Stimulated activated naive CD8-positive, alpha-beta T cell treated with anti-CD3 and anti-CD28 coated beads, Interleukin-15, amount 100 ng/mL, for 72 hours (primary cell): ENCODE measurements around the gene COL6A1.
"Not testable (repeated sequence)": the region's sequence is repeated elsewhere in the genome, so short reads cannot be mapped to it uniquely, and the experiment has no call there.

Experiments used
- ATAC-seq: fragments of 150-1000 bp; cut with Tn5 transposase; 2 replicates; pipeline ENCODE4 v1.10.0; 2021; ENCODE audit warnings: mild to moderate bottlenecking, moderate library complexity
- DNase-seq, 2 donors: peaks; one replicate each; pipeline ENCODE4 v3.0.0; 2021 to 2022
- H3K27ac Mint-ChIP-seq, 2 donors: one replicate each; pipeline ENCODE4 v1.8.0; 2022; ENCODE audit warnings: mild to moderate bottlenecking in 2 of 2, mixed read lengths in 2 of 2, moderate library complexity in 2 of 2
- H3K27me3 Mint-ChIP-seq: one replicate; pipeline ENCODE4 v1.8.0; 2022; ENCODE audit warnings: mixed read lengths
- H3K4me1 Mint-ChIP-seq: one replicate; pipeline ENCODE4 v1.8.0; 2022; ENCODE audit warnings: mild to moderate bottlenecking, mixed read lengths
- H3K4me3 Mint-ChIP-seq, 2 donors: one replicate each; pipeline ENCODE4 v1.8.0; 2022; ENCODE audit warnings: mild to moderate bottlenecking in 2 of 2, mixed read lengths in 2 of 2, moderate library complexity in 1 of 2
- H3K9me3 Mint-ChIP-seq, 2 donors: one replicate each; pipeline ENCODE4 v1.8.0; 2022; ENCODE audit warnings: mixed read lengths in 2 of 2

The COL6A1 gene

DNA sequence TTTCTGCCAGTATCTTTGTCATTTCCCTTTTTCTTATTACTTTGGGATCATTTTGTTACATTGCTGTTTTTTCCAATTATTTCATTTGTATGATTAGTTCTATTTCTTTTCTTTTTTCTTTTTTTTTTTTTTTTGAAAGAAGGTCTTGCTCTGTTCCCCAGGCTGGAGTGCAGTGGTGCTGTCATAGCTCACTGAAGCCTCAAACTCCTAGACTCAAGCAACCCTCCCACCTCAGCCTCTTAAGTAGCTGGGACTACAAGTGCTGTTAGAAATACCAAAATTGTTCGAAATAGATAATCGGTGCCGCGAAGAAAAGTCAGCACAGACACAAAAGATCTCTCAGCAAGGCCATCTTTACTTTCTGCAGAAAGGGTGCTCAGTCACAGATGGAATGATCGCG is 26.6 kb upstream of the COL6A1 start:
- H3K9me3 Mint-ChIP-seq = no peaks in the 10 kb centered on the region
- H3K27ac Mint-ChIP-seq = no peak overlapping the region
- DNase-seq (no peak), ATAC-seq (no peak)
- H3K4me1 Mint-ChIP-seq = peaks cover 4% of the 10 kb centered on the region
- peaks cover 42% of the 10 kb centered on the region for H3K27me3 Mint-ChIP-seq
- H3K4me3 Mint-ChIP-seq = no peak overlapping the region

DNA sequence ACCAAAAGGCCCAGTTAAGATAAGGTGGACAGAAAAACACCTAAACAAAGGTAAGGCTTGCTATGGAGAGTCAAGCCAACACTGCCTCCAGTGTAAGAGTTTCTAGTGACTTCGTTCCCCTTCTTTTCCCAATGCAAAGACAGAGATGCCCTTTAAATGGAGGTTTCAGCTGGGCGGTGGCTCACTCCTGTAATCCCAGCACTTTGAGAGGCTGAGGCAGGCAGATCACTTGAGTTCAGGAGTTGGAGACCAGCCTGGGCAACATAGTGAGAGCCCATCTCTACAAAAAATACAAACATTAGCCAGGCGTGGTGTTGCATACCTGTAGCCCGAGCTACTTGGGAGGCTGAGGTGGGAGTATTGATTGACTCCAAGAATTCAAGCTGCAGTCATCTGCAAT is 24.0 kb upstream of the COL6A1 start:
- ATAC-seq (no peak), DNase-seq (no peak)
- Mint-ChIP-seq H3K4me1 (peaks cover 4% of the 10 kb centered on the region), H3K27ac (no peak overlapping the region), H3K4me3 (no peak overlapping the region), H3K9me3 (peaks cover 13 to 22% of the 10 kb centered on the region in 2 donors), H3K27me3 (peaks cover 43% of the 10 kb centered on the region)

DNA sequence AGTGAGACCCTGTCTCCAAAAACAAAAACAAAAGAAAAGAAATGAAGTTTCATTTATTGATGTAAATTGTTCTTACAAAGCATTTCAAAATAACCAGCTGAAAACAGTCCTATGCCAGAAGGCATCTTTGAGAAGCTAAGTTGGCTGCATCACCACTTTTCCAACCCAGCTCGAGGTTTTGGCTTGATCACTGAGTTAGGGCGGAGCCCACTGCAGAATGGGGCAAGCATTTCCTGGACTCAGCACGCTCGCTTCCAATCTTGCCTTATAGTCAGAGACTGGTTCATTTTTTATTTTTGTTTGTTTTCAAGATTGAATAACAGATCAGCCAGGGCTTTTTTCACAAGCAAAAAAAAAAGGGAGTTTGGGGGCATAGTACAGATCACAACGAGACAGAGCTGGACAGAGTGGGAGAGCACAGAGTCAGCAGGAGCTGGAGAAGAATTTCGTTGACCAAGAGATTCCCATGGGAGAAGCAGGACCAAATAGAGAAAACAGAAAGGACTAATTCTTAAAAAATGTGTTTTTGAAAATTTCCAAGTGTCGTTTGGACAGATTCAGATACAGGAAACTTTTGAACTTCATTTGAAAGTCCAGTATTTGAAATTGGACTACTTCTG is 23.5 kb upstream of the COL6A1 start:
- H3K4me3 Mint-ChIP-seq = no peak overlapping the region
- peaks cover 49% of the 10 kb centered on the region for H3K27me3 Mint-ChIP-seq
- ATAC-seq = no peak
- H3K4me1 Mint-ChIP-seq = peaks cover 4% of the 10 kb centered on the region
- DNase-seq = no peak
- peaks cover 13 to 22% of the 10 kb centered on the region in 2 donors for H3K9me3 Mint-ChIP-seq
- no peak overlapping the region for H3K27ac Mint-ChIP-seq

DNA sequence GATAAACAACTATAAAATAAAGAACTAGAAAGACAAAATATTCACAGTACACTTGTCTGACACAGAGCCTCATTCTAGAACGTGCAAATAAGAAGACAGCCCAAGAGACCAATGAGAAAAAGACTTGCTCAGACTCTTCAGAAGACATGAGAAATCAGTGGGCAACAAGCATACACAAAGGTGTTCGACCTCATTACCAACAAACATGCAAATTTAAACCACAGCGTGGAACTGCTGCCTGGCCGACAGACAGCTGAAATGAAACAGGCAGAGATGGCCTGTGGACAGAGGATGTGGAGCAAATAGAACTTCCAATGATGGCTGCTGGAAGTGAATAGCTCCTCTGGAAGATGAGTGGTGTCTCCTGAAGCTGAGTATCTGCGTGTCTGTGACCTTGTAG is 22.4 kb upstream of the COL6A1 start:
- peak overlapping the region in 1 of 2 donors; percentile 38 for H3K27ac Mint-ChIP-seq
- peaks cover 13 to 30% of the 10 kb centered on the region in 2 donors for H3K9me3 Mint-ChIP-seq
- no peak overlapping the region for H3K4me3 Mint-ChIP-seq
- peaks cover 49% of the 10 kb centered on the region for H3K27me3 Mint-ChIP-seq
- ATAC-seq = no peak
- no peak for DNase-seq
- H3K4me1 Mint-ChIP-seq = peaks cover 4% of the 10 kb centered on the region

DNA sequence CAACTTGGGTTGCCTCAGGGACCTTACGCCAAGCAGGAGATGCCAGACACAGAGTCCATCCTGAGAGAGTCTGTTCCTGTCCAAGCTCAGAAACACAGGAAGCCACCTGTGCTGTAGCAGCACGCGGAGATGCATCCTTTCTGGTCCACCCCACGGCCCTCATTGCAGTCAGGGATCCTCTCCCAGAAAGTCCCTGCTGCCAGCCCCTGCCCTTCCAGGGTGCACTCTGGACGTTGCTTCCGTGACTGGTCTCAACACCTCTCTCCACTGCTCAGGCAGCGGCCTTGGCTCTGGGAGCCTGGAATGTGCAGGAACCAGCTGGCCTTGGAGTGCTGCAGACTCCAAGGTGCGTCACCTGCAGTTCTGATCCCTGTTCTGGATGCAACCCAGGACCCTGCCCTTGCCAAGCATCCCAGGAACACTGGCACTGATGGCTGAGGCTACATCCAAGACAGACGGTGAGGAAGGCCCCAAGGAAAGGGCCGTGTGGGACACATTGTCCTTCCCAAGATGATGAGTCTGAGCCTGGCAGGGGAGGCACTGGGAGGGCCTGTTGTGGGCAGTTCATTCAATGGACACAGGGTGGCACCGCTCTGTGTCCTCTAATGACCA is 21.7 kb upstream of the COL6A1 start:
- H3K9me3 Mint-ChIP-seq = peaks cover 13 to 33% of the 10 kb centered on the region in 2 donors
- no peak for ATAC-seq
- no peak overlapping the region for H3K4me3 Mint-ChIP-seq
- DNase-seq = no peak
- H3K27ac Mint-ChIP-seq = no peak overlapping the region
- peaks cover 4% of the 10 kb centered on the region for H3K4me1 Mint-ChIP-seq
- H3K27me3 Mint-ChIP-seq = peaks cover 49% of the 10 kb centered on the region

DNA sequence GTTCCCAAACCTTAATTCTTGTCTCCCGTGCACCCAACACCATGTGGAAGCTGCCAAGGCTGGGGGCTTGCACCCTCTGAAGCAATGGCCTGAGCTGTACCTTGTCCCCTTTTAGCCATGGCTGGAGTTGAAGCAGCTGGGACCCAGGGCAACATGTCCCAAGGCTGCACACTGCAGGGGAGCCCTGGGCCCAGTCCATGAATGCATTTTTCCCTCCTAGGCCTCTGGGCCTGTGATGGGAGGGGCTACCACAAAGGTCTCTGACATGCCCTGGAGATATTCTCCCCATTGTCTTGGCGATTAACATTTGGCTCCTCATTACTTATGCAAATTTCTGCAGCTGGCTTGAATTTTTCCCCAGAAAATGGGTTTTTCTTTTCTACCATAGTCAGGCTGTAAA is 20.2 kb upstream of the COL6A1 start:
- H3K9me3 Mint-ChIP-seq = peaks cover 13 to 42% of the 10 kb centered on the region in 2 donors
- not testable (repeated sequence) for H3K27ac Mint-ChIP-seq, H3K4me3 Mint-ChIP-seq, H3K4me1 Mint-ChIP-seq, DNase-seq, ATAC-seq
- peaks cover 49% of the 10 kb centered on the region for H3K27me3 Mint-ChIP-seq

DNA sequence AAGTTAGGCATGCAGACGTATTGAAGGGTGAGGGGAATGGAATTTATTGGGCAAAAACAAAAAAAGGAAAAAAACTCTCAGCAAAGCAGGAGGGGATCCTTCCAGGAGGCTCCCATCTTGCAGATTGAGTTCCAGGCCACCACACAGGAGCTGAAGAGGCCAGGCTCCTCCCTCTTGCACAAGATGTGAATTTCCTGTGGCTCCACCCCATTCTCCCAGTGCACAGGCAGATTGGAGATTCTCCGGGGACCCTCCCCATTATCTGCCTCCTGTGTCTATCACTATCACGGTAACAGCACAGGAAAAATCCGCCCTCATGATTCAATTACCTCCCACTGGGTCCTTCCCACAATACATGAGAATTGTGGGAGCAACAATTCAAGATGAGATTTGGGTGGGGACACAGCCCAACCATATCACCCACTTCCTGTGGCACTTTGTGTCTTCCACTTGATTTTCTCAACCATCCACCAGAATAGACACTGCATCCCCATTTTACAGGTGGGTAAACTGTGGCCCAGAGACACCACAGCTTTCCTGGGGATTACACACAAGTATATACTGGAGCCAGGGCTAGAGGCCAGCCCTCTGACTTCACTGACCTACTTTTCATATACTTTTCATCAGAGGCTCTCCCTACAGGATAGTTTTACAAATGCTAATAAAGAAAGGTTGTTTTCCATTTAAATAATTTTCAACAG is 18.9 kb upstream of the COL6A1 start:
- peaks cover 13 to 42% of the 10 kb centered on the region in 2 donors for H3K9me3 Mint-ChIP-seq
- no peak overlapping the region for H3K4me3 Mint-ChIP-seq
- H3K4me1 Mint-ChIP-seq = peaks cover 4% of the 10 kb centered on the region

DNA sequence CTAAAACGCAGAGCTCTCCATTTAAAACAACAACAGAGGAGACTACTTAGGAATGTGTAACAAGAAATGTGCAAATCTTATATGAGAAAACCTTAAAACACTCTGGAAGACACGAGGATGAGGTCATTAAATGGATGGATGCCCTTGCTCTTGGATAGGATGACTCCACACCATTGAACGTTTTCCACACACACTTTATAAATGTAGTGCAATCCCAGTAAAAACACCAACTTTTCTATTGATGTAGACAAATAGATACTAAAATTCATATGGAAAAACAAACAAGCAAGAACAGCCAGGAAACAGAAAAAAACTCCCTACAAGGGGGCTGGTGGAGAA is 18.4 kb upstream of the COL6A1 start:
- no peak overlapping the region for H3K4me3 Mint-ChIP-seq
- no peak for ATAC-seq
- peaks cover 13 to 42% of the 10 kb centered on the region in 2 donors for H3K9me3 Mint-ChIP-seq
- H3K4me1 Mint-ChIP-seq = peaks cover under 1% of the 10 kb centered on the region
- peaks cover 40% of the 10 kb centered on the region for H3K27me3 Mint-ChIP-seq
- no peak for DNase-seq
- no peak overlapping the region for H3K27ac Mint-ChIP-seq

More for the DNA sequence above, 18.9 kb upstream of the COL6A1 start:
- ATAC-seq (no peak), DNase-seq (no peak)
- H3K27me3 Mint-ChIP-seq = peaks cover 45% of the 10 kb centered on the region
- H3K27ac Mint-ChIP-seq = no peak overlapping the region

DNA sequence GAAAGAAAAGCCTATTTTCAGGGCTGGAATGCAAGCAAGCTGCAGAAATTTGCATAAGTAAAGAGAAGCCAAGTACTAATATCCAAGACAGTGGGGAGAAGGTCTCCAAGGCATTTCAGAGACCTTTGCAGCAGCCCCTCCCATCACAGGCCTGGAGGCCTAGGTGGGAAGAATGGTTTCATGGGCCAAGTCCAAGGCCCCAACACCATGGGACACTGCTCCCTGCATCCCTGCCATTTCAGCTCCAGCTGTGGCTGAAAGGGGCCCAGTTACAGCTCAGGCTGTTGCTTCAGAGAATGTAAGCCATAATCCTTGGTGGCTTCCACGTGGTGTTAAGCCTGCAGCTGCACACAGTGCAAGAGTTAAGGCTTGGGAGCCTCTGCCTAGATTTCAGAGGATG is 16.9 kb upstream of the COL6A1 start:
- Mint-ChIP-seq H3K4me1 (no peaks in the 10 kb centered on the region), H3K27me3 (peaks cover 26% of the 10 kb centered on the region), H3K27ac (no peak overlapping the region), H3K9me3 (peaks cover 13 to 42% of the 10 kb centered on the region in 2 donors), H3K4me3 (no peak overlapping the region)
- no peak for DNase-seq
- ATAC-seq = no peak

DNA sequence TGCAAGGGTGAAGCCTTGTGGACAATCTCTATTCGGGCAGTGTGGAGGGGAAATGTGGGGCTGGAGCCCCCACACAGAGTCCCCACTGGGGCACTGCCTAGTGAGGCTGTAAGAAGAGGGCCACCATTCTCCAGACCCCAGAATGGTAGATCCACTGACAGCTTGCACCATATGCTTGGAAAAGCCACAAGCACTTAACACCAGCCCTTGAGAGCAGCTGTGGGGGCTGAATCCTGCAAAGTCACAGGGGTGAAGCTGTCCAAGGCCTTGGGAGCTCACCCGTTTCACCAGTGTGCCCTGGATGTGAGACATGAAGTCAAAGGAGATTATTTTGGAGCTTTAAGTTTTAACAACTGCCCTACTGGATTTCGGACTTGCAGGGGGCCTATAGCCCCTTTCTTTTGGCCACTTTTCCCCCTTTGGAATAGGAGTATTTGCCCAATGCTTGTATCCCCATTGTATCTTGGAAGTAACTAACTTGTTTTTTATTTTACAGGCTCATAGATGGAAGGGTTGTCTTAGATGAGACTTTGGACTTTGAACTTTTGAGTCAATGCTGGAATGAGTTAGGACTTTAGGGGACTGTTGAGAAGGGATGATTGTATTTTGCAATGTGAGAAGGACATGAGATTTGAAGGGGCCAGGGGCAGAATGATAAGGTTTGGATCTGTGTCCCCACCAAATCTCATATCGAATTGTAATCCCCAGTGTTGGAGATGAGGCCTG is 16.3 kb upstream of the COL6A1 start:
- H3K4me1 Mint-ChIP-seq = no peaks in the 10 kb centered on the region
- peaks cover 26% of the 10 kb centered on the region for H3K27me3 Mint-ChIP-seq
- H3K9me3 Mint-ChIP-seq = peaks cover 13 to 42% of the 10 kb centered on the region in 2 donors
- DNase-seq (no peak), ATAC-seq (no peak)
- no peak overlapping the region for H3K27ac Mint-ChIP-seq
- no peak overlapping the region for H3K4me3 Mint-ChIP-seq

DNA sequence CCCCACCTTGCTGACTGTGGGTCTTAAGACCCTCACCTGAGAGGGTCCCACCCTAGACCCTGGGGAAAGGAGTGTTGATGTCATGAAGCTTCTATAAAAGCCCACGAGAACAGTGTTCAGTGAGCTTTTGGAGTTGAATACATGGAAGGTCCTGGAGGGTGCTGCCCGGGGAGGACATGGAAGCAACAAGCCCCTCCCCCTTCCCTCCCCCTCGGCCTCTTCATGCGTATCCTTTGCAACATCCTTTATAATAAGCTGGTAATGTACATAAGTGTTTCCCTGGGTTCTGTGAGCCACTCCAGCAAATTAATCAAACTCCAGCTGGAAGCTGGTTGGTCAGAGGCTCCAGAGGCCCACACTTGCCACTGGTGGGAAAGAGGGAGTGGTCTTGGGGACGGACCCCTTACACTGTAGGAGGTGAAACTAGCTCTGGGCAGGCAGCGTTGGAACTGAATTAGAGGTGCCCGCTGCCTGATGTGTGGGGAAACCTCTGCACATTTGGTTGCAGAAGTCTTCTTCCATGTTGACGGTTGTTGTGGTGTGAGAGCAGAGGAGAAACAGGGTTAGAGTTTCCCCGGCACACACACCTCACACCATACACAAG is 14.7 kb upstream of the COL6A1 start:
- ATAC-seq = no peak
- H3K4me1 Mint-ChIP-seq = peaks cover 12% of the 10 kb centered on the region
- DNase-seq = no peak
- H3K27ac Mint-ChIP-seq = no peak overlapping the region
- peaks cover 5 to 26% of the 10 kb centered on the region in 2 donors for H3K9me3 Mint-ChIP-seq
- H3K27me3 Mint-ChIP-seq = peaks cover 11% of the 10 kb centered on the region
- no peak overlapping the region for H3K4me3 Mint-ChIP-seq

DNA sequence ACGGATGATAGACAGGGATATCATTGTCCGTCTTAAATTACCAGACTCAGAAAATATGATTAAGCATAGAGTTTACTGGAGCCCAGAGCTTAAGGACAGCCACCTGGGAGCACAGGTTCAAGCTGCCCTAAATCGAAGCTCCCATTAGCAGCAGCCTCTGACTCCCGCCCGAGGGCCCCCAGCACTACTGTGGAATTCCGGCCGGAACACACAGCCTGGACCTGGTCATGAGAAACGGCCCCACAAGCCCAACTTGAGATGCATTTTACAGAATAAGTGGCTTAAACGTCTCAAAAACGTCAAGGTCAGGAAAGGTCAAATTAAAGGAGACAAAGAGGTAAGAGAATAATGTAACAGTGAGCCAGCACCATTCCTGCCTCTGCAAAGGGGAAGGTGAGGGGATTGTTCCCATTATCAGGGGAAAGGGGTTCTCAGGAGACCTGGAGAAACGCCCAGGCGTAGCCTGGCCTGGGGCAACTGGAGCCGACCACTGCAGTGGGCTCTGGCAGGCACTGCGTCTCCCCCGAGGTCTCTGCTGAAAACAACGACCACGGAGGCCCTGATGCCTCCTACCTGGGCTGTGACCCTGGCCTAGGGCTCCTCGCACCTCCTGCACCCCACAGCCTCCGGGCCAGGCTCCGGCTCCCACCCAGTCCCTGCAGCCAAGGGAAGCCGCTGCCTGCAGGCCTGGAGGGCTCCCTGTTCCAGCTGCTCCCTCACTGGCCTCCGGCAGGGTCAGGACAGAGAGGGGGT is 11.5 kb upstream of the COL6A1 start:
- Mint-ChIP-seq H3K27ac (no peak overlapping the region), H3K4me1 (peaks cover 31% of the 10 kb centered on the region), H3K9me3 (peaks cover 0 to 7% of the 10 kb centered on the region in 2 donors)

DNA sequence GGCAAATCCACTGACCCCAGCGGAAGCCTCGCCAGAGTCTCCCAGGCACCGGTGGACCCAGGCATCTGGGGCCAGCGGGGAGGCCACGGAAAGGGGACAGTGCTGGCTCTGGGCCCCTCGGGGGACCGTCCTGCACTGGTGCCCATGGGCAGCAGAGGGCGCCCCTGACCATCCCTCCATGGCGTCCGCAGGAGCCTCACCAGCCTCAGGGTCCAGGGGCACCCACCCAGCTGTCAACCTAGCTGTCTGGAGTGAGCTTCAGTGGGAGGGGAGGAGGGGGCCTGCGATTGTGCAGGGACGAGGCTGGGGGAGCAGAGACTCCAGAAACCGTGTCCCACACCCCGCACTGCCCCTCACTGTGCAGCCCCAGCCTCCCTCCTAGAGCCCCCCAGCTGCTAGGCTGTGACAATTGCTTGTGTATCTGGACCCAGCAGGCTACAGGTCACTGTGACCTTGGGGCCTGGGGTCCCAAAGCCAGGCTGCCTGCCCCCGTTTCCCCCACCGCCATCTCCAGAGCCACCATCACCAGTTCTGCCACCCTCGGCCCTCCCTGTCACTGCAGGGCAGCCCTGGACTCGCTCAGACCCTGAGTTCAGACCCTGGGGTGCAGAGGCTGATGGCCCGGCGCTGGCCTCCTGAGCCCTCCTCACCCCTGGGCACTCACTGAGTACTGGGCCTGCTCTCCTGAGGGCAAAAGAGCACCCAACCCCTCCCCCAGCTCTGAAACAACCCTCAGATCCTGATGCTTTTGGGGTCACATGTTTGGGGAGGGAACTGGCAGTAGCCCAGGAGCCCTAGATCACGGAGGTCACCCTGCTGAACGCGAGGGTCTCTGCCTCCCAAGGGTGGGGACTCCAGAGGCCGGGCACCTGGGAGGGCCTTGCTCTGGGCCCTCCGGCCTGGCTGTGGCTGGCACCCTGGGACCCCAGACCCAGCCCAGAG is 10.6 kb upstream of the COL6A1 start:
- no peak overlapping the region for H3K4me3 Mint-ChIP-seq
- peaks cover 19% of the 10 kb centered on the region for H3K27me3 Mint-ChIP-seq
- H3K27ac Mint-ChIP-seq = no peak overlapping the region
- H3K4me1 Mint-ChIP-seq = peaks cover 39% of the 10 kb centered on the region
- no peaks in the 10 kb centered on the region for H3K9me3 Mint-ChIP-seq
- DNase-seq (peak; percentile 70 to 71), ATAC-seq (peak; percentile 65)

More for the DNA sequence above, 11.5 kb upstream of the COL6A1 start:
- DNase-seq (no peak), ATAC-seq (no peak)
- Mint-ChIP-seq H3K27me3 (peaks cover 11% of the 10 kb centered on the region), H3K4me3 (no peak overlapping the region)
